Neuronal stem cell (in vitro differentiated cells): Measurements from ENCODE around the gene FPR1.

Experiments
- DNase-seq: peaks from one replicate; pipeline ENCODE4 v3.0.0-alpha.2; 2013; ENCODE audit warnings: low spot score
- H2AFZ ChIP-seq: one replicate; pipeline ENCODE4 v1.6.1; 2013; ENCODE audit warnings: mild to moderate bottlenecking, low read length, inconsistent platforms
- H2AK5ac ChIP-seq: 2 replicates; pipeline ENCODE4 v1.6.1; 2013; ENCODE audit warnings: low read depth, mild to moderate bottlenecking, inconsistent platforms, low read length, moderate library complexity, mixed read lengths
- H2BK120ac ChIP-seq: 2 replicates; pipeline ENCODE4 v1.6.1; 2013; ENCODE audit warnings: low read depth, mild to moderate bottlenecking, inconsistent platforms, low read length, moderate library complexity, mixed read lengths
- H2BK12ac ChIP-seq: one replicate; pipeline ENCODE4 v1.6.1; 2013; ENCODE audit warnings: low read length, inconsistent platforms
- H2BK15ac ChIP-seq: 2 replicates; pipeline ENCODE4 v1.6.1; 2013; ENCODE audit warnings: mild to moderate bottlenecking, low read length, inconsistent platforms, mixed read lengths
- H2BK5ac ChIP-seq: one replicate; pipeline ENCODE4 v1.6.1; 2013; ENCODE audit warnings: inconsistent platforms, mild to moderate bottlenecking, low read length, moderate library complexity
- H3K14ac ChIP-seq: one replicate; pipeline ENCODE4 v1.6.1; 2013; ENCODE audit warnings: low read length, inconsistent platforms
- H3K18ac ChIP-seq: 2 replicates; pipeline ENCODE4 v1.6.1; 2013; ENCODE audit warnings: low read length, inconsistent platforms
- H3K23ac ChIP-seq: 2 replicates; pipeline ENCODE4 v1.6.1; 2013; ENCODE audit warnings: low read depth, mild to moderate bottlenecking, mixed read lengths, low read length, inconsistent platforms; ENCODE audit not compliant: poor library complexity
- H3K27ac ChIP-seq: replicated peaks from 3 replicates; pipeline ENCODE4 v1.5.1; 2013; ENCODE audit warnings: low read length, inconsistent platforms
- H3K27me3 ChIP-seq, 3 experiments: 2 replicates each; pipeline ENCODE4 v1.6.1; 2013; ENCODE audit warnings: low read length in 3 of 3, mild to moderate bottlenecking in 2 of 3, inconsistent platforms in 1 of 3, low read depth in 1 of 3, mixed read lengths in 1 of 3, moderate library complexity in 1 of 3; ENCODE audit not compliant: control insufficient read depth in 3 of 3, insufficient read depth in 3 of 3
- H3K36me3 ChIP-seq, 2 donors: replicated peaks in 1 of 2; 2 replicates each; pipeline ENCODE4 v1.6.1; 2013; ENCODE audit warnings: low read length in 2 of 2; ENCODE audit not compliant: control insufficient read depth in 2 of 2, insufficient read depth in 2 of 2
- H3K4ac ChIP-seq: 2 replicates; pipeline ENCODE4 v1.6.1; 2013; ENCODE audit warnings: inconsistent platforms, mild to moderate bottlenecking, low read length, moderate library complexity
- H3K4me1 ChIP-seq, 2 donors: 1 replicate in 1 of 2; 2 replicates in 1 of 2; pipeline ENCODE4 v1.6.1; 2013; ENCODE audit warnings: low read length in 2 of 2, low read depth in 1 of 2; ENCODE audit not compliant: control insufficient read depth in 2 of 2, insufficient read depth in 1 of 2
- H3K4me2 ChIP-seq: one replicate; pipeline ENCODE4 v1.6.1; 2013; ENCODE audit warnings: mild to moderate bottlenecking, low read length, inconsistent platforms; ENCODE audit not compliant: insufficient read depth, poor library complexity, severe bottlenecking
- H3K4me3 ChIP-seq, 2 donors: 2 replicates each; pipeline ENCODE4 v1.5.1; 2013; ENCODE audit warnings: low read length in 2 of 2, mild to moderate bottlenecking in 2 of 2, inconsistent platforms in 1 of 2, moderate library complexity in 1 of 2
- H3K79me1 ChIP-seq: one replicate; pipeline ENCODE4 v1.6.1; 2013; ENCODE audit warnings: low read depth, mild to moderate bottlenecking, inconsistent platforms, low read length, moderate library complexity
- H3K9ac ChIP-seq: one replicate; pipeline ENCODE4 v1.6.1; 2013; ENCODE audit warnings: mild to moderate bottlenecking, low read depth, low read length, inconsistent platforms; ENCODE audit not compliant: poor library complexity
- H3K9me3 ChIP-seq, 2 donors: replicated peaks in 1 of 2; 2 replicates each; pipeline versions ENCODE3 to v1.6.1; 2013; ENCODE audit warnings: low read length in 2 of 2, mild to moderate bottlenecking in 2 of 2, inconsistent platforms in 1 of 2, low read depth in 1 of 2, mixed read lengths in 1 of 2, moderate library complexity in 1 of 2; ENCODE audit not compliant: control insufficient read depth in 2 of 2, insufficient read depth in 1 of 2
- H4K8ac ChIP-seq: one replicate; pipeline ENCODE4 v1.6.1; 2013; ENCODE audit warnings: low read depth, mild to moderate bottlenecking, inconsistent platforms, low read length, moderate library complexity
- H4K91ac ChIP-seq: one replicate; pipeline ENCODE4 v1.6.1; 2013; ENCODE audit warnings: low read length, low read depth, mild to moderate bottlenecking, inconsistent platforms; ENCODE audit not compliant: poor library complexity
- WGBS, 2 donors: extraction: QIAGEN DNeasy Blood & Tissue Kit; methylation state at CpG; one replicate each; pipeline ENCODE4 v1.1.7; 2013; ENCODE audit warnings: missing lambda C conversion rate in 2 of 2, mixed read lengths in 1 of 2; ENCODE audit not compliant: insufficient read length in 2 of 2, insufficient replicate concordance in 1 of 2; ENCODE audit errors: extremely low coverage in 2 of 2; 5-methylcytosine and 5-hydroxymethylcytosine counted together

Gene FPR1

GRCh38 chr19:51750400-51751094 is 1.1 kb downstream of the FPR1 start:
- no peak overlapping the region for H3K27ac ChIP-seq
- no CpG with 5 or more reads among the region's 7 CpGs for WGBS, 2 donors

GRCh38 chr19:51749979-51750378 is 1.7 kb downstream of the FPR1 start:
- no peak overlapping the region for H4K91ac ChIP-seq
- WGBS, 2 donors = no CpG with 5 or more reads among the region's 4 CpGs

More at GRCh38 chr19:51750400-51751094, 1.1 kb downstream of the FPR1 start:
- Histone ChIP-seq H3K9ac (no peak overlapping the region), H2BK12ac (no peak overlapping the region), H4K91ac (no peak overlapping the region), H3K14ac (peak overlapping the region; percentile 42), H2BK120ac (no peak overlapping the region), H2AFZ (no peak overlapping the region), H3K79me1 (no peaks in the 10 kb centered on the region), H3K4me3 (no peak overlapping the region), H3K4ac (no peak overlapping the region), H3K27me3 (no peaks in the 10 kb centered on the region), H2AK5ac (no peak overlapping the region), H3K23ac (no peak overlapping the region), H2BK5ac (no peak overlapping the region), H3K36me3 (peaks cover 0 to 1% of the 10 kb centered on the region in 2 donors), H3K4me1 (no peaks in the 10 kb centered on the region), H3K9me3 (peaks cover 0 to 8% of the 10 kb centered on the region in 2 donors), H4K8ac (no peak overlapping the region), H3K18ac (no peak overlapping the region), H3K4me2 (no peak overlapping the region), H2BK15ac (no peak overlapping the region)
- no peak for DNase-seq

GRCh38 chr19:51746731-51747130 is 4.9 kb downstream of the FPR1 start:
- no peak overlapping the region for H3K18ac ChIP-seq
- no peak overlapping the region for H2BK15ac ChIP-seq
- H3K9me3 ChIP-seq = peaks cover 0 to 6% of the 10 kb centered on the region in 2 donors
- H3K9ac ChIP-seq = no peak overlapping the region
- no peak overlapping the region for H3K4me2 ChIP-seq
- no peak overlapping the region for H2BK12ac ChIP-seq
- H2BK120ac ChIP-seq = no peak overlapping the region
- H3K27ac ChIP-seq = no peak overlapping the region
- H3K27me3 ChIP-seq = no peaks in the 10 kb centered on the region
- H3K4ac ChIP-seq = no peak overlapping the region
- peaks cover 0 to 1% of the 10 kb centered on the region in 2 donors for H3K36me3 ChIP-seq
- no peaks in the 10 kb centered on the region for H3K79me1 ChIP-seq
- H4K8ac ChIP-seq = no peak overlapping the region
- DNase-seq = no peak
- WGBS, 2 donors = no CpG with 5 or more reads among the region's 7 CpGs
- no peak overlapping the region for H2AFZ ChIP-seq
- H2AK5ac ChIP-seq = no peak overlapping the region
- no peak overlapping the region for H3K4me3 ChIP-seq
- no peak overlapping the region for H4K91ac ChIP-seq
- H2BK5ac ChIP-seq = no peak overlapping the region
- no peak overlapping the region for H3K14ac ChIP-seq
- H3K23ac ChIP-seq = no peak overlapping the region
- no peaks in the 10 kb centered on the region for H3K4me1 ChIP-seq

More at GRCh38 chr19:51749979-51750378, 1.7 kb downstream of the FPR1 start:
- no peak overlapping the region for H4K8ac ChIP-seq
- H3K4me1 ChIP-seq = no peaks in the 10 kb centered on the region
- no peak overlapping the region for H2BK5ac ChIP-seq
- H3K9me3 ChIP-seq = peaks cover 0 to 8% of the 10 kb centered on the region in 2 donors
- H3K4me2 ChIP-seq = no peak overlapping the region
- H3K4ac ChIP-seq = no peak overlapping the region
- no peak overlapping the region for H3K4me3 ChIP-seq
- peaks cover 0 to 1% of the 10 kb centered on the region in 2 donors for H3K36me3 ChIP-seq
- H3K9ac ChIP-seq = no peak overlapping the region
- no peak overlapping the region for H3K14ac ChIP-seq
- H3K79me1 ChIP-seq = no peaks in the 10 kb centered on the region
- no peak overlapping the region for H2BK15ac ChIP-seq
- H2AK5ac ChIP-seq = no peak overlapping the region
- no peak overlapping the region for H2AFZ ChIP-seq
- H2BK120ac ChIP-seq = no peak overlapping the region
- H3K27ac ChIP-seq = no peak overlapping the region
- no peaks in the 10 kb centered on the region for H3K27me3 ChIP-seq
- H2BK12ac ChIP-seq = no peak overlapping the region
- DNase-seq = no peak
- H3K23ac ChIP-seq = no peak overlapping the region
- no peak overlapping the region for H3K18ac ChIP-seq

GRCh38 chr19:51743405-51743804 is 8.3 kb downstream of the FPR1 start:
- H3K4me3 ChIP-seq = no peak overlapping the region
- no peak overlapping the region for H2AK5ac ChIP-seq
- no peak overlapping the region for H3K4ac ChIP-seq
- H3K36me3 ChIP-seq = no peaks in the 10 kb centered on the region
- no peak overlapping the region for H3K27ac ChIP-seq
- no peak overlapping the region for H4K91ac ChIP-seq
- no peak overlapping the region for H2BK12ac ChIP-seq
- no peak overlapping the region for H2BK120ac ChIP-seq
- H3K27me3 ChIP-seq = no peaks in the 10 kb centered on the region
- H3K9me3 ChIP-seq = no peaks in the 10 kb centered on the region
- no peak overlapping the region for H2AFZ ChIP-seq
- no peak overlapping the region for H2BK5ac ChIP-seq
- H3K4me2 ChIP-seq = no peak overlapping the region
- H3K18ac ChIP-seq = no peak overlapping the region
- no peak overlapping the region for H4K8ac ChIP-seq
- H3K79me1 ChIP-seq = no peaks in the 10 kb centered on the region
- H3K23ac ChIP-seq = no peak overlapping the region
- WGBS, 2 donors = no CpG with 5 or more reads among the region's 3 CpGs
- no peak overlapping the region for H3K9ac ChIP-seq
- no peak for DNase-seq
- H2BK15ac ChIP-seq = no peak overlapping the region
- no peak overlapping the region for H3K14ac ChIP-seq
- H3K4me1 ChIP-seq = no peaks in the 10 kb centered on the region
